Stimulated activated naive CD4-positive, alpha-beta T cell treated with Interleukin-2 at 50 U/mL for 16 hours (primary cell): ENCODE results near the gene RPL18.
A peak's percentile ranks its signal among the peaks of the same experiment; 100 is the strongest.

ENCODE experiments used
- DNase-seq: peaks from one replicate; lab custom pipeline; 2025; lab: John Stamatoyannopoulos, UW

The RPL18 gene

DNA sequence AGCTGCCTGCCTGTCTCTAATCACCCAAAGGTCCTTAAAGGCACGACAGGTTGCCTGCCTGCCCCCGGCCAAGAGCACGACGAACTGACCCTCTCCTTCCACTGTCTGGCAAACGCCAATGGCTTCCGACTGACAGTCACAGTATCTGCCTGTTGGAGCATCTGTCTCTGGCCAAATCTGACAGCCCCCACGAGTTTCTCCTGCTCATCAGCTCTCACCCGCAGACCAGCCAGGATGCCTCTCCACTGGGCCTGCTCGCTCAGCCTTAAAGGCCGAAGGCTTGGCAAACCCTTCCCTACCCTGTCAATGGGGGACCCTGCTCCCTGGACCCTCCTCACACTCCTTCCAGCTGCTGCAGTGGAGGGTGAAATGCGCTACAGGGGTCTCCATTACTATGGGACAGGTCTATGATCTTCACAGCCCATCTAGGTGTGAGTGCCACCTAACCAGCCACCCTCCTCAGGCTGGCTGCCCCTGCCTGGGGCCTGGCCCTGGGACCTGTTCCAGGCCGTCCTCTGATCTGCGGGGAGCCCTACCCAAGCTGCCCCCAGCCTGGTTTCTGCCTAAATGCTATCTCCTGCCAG, 5.0 kb downstream of the RPL18 start:
- DNase-seq: no peak

- DNase-seq: no peak
Observed at GRCh38 chr19:48613024-48613851, 5.7 kb downstream of the RPL18 start.

DNA sequence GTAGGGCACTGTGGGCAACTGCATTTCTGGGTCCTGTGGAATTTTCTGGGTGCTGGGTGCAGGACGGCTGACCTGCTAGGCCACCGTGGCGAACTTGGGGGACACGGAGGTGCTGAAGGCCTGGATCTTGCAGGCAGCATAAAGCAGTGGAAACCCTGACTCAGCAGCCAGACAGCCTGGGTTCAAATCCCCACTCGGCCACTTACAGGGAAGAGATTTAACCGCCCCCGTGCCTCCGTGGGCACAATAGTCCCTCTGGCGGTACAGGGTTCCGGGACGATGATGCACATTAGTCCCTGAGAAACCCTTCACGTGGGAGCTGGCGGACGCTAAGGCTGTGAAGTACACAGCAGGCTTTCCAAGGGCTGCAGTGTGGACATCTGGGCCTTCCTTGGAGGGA, 7.1 kb downstream of the RPL18 start:
- DNase-seq: no peak

DNA sequence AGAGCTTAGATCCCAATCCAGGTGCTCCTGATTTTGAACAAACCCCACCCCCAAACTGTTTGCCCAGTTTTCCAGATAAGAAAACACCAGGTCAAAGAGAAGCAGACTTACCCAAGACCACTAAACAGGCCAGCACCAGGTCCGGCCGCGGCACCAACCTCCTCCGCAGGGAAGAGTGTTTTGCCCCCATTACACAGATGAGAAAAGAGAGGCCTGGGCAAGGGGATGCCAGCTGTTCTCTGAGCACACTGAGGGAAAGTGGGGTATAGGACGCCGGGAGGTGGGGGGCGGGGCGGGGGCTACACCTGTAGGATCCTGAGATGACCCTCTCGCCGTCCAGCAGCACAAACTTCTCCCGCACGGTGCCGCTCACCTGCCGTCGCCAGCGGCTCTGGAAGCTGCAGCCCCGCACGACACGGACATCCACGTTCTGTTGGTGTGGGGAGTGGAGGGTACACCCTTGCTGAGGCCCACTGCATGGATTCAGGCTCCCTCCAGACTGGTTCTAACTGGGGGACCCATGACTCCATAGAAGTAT, 9.3 kb downstream of the RPL18 start:
- DNase-seq: no peak

GRCh38 chr19:48608798-48609263, 10.1 kb downstream of the RPL18 start:
- peak; percentile 55 for DNase-seq

- no peak for DNase-seq
Observed at GRCh38 chr19:48607359-48607755, 11.6 kb downstream of the RPL18 start.

DNA sequence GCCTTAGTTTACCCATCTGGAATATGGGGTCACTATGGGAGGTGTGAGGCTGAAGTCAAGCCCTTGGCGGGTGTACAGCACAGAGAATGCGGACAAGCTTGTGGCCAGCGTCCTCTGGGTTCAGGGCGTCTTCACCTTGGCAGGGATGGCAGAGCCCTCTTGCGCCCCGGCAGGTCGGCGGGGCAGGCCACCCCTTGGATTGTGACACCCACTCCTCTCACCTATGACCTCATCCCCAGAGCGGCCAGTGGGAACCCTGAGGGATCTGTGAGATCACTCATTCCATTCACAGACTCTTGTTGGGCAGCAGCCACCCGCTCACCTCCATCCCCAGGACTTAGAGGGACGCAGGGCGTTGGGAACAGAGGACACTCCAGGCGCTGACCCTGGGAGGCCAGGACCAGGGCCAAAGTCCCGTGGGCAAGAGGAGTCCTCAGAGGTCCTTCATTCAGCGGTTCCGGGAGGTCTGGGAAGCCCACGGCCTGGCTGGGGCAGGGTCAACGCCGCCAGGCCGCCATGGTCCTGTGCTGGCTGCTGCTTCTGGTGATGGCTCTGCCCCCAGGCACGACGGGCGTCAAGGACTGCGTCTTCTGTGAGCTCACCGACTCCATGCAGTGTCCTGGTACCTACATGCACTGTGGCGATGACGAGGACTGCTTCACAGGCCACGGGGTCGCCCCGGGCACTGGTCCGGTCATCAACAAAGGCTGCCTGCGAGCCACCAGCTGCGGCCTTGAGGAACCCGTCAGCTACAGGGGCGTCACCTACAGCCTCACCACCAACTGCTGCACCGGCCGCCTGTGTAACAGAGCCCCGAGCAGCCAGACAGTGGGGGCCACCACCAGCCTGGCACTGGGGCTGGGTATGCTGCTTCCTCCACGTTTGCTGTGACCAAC, 12.3 kb downstream of the RPL18 start, which contains the start of gene SPACA4:
TSS of gene SPACA4 (plus strand) at position 280 of the 896 bp plus-strand sequence. CDS start at position 517, 237 bp downstream.
- no peak for DNase-seq

- DNase-seq: no peak
Observed at GRCh38 chr19:48603850-48604249, 15.1 kb downstream of the RPL18 start.

DNA sequence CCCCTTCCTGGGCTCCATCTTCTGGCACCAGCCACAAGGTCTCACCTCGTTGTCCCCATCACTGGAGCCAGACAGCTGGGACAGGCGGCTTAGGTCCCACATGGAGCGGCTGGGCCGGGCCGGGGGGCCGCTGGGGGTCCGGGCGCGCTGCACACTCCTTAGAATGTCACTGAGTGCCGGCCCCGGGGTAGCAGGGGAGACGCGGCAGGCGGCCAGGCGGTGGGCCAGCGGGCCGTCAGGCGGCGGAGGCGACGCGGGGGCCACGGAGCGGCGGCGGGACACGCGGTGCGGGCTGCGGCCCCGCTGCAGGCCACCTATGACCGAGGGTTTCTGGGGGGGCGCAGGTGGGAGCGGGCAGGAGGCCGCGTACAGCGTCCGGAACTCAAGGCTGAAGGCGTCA, 15.5 kb downstream of the RPL18 start:
- no peak for DNase-seq

GRCh38 chr19:48603001-48603400, 16.0 kb downstream of the RPL18 start:
- DNase-seq: no peak

- no peak for DNase-seq
Observed at GRCh38 chr19:48600679-48601417, 18.1 kb downstream of the RPL18 start.

GRCh38 chr19:48598996-48599700, 19.8 kb downstream of the RPL18 start:
- no peak for DNase-seq

- DNase-seq: peak; percentile 54
Observed at GRCh38 chr19:48596679-48597465, 22.1 kb downstream of the RPL18 start.

- DNase-seq: no peak
Observed at GRCh38 chr19:48596237-48596636, 22.7 kb downstream of the RPL18 start.

DNA sequence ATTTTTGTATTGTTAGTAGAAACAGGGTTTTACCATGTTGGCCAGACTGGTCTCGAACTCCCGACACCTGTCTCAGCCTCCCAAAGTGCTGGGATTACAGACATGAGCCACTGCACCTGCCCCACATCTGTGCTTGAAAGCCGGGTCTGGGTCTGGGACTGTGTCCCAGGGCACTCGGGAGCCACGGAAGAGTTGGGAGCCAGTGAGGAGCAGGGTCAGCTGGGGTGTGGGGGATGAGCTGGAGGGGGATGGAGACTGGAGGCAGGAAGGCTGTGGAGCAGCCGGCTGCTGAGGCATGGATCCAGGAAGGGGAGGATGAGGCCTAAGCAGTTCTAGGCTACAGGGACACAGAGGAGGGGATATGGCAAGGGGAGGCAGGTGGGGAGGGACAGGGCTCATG, 23.1 kb downstream of the RPL18 start:
- no peak for DNase-seq

GRCh38 chr19:48595171-48595570, 23.8 kb downstream of the RPL18 start:
- no peak for DNase-seq

- DNase-seq: no peak
Observed at GRCh38 chr19:48591021-48591420, 28.0 kb downstream of the RPL18 start.

- DNase-seq: peak; percentile 82
Observed at GRCh38 chr19:48588670-48589401, 30.1 kb downstream of the RPL18 start.

DNA sequence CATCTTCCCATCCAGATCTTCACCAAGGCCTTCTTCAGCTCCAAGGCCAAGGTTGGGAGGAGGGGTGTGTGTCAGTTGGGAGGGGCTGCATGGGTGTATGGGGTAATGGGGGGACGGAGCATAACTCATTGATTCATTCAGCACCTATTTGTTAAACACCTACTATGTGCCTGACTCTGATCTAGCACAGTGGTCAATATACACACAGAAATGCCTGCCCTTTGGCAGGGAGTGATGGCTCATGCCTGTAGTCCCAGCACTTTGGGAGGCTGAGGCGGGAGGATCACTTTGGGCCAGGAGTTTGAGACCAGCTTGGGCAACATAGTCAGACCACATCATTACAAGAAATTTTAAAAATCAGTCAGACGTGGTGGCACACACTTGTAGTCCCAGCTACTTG, 31.6 kb downstream of the RPL18 start:
- no peak for DNase-seq
